Activated gamma-delta T cell treated with anti-CD3 and anti-CD28 coated beads, Interleukin-2, amount 50 U/mL, for 16 hours (primary cell): ENCODE data around the gene PCYOX1L.

Experiments used
- DNase-seq: peaks from one replicate; pipeline ENCODE4 v3.0.0-alpha.2; 2020; ENCODE audit warnings: low read depth

PCYOX1L gene

GRCh38 chr5:149367972-149368645 is 10.3 kb downstream of the PCYOX1L start:
- no peak for DNase-seq

- no peak for DNase-seq
Observed at GRCh38 chr5:149370878-149371277, 13.0 kb downstream of the PCYOX1L start.

- peak; percentile 43 for DNase-seq
Observed at GRCh38 chr5:149371296-149371962, 13.6 kb downstream of the PCYOX1L start.

GRCh38 chr5:149372076-149372795 is 14.4 kb downstream of the PCYOX1L start:
- no peak for DNase-seq

GRCh38 chr5:149372932-149373331 is 15.1 kb downstream of the PCYOX1L start:
- DNase-seq = no peak

GRCh38 chr5:149374303-149374702 is 16.5 kb downstream of the PCYOX1L start:
- no peak for DNase-seq

GRCh38 chr5:149374801-149375200 is 17.0 kb downstream of the PCYOX1L start:
- no peak for DNase-seq

- DNase-seq = no peak
Observed at GRCh38 chr5:149375434-149375833, 17.6 kb downstream of the PCYOX1L start.

GRCh38 chr5:149376104-149376503 is 18.3 kb downstream of the PCYOX1L start:
- no peak for DNase-seq

GRCh38 chr5:149376711-149377447 is 19.0 kb downstream of the PCYOX1L start:
- DNase-seq = no peak

GRCh38 chr5:149378241-149378820 is 20.5 kb downstream of the PCYOX1L start:
- DNase-seq = no peak

GRCh38 chr5:149379177-149379761 is 21.4 kb downstream of the PCYOX1L start, which contains the start of gene IL17B:
TSS of gene IL17B (minus strand) at chr5:149379292. CDS start at chr5:149379225, 67 bp downstream.
- DNase-seq = no peak

- DNase-seq = no peak
Observed at GRCh38 chr5:149379818-149380374, 22.1 kb downstream of the PCYOX1L start.

GRCh38 chr5:149380466-149381121 is 22.7 kb downstream of the PCYOX1L start:
- no peak for DNase-seq

GRCh38 chr5:149381261-149381985 is 23.6 kb downstream of the PCYOX1L start:
- DNase-seq = no peak

- peak; percentile 57 for DNase-seq
Observed at GRCh38 chr5:149381986-149382338, 24.1 kb downstream of the PCYOX1L start.

- DNase-seq = no peak
Observed at GRCh38 chr5:149382517-149383220, 24.8 kb downstream of the PCYOX1L start.

GRCh38 chr5:149383399-149383798 is 25.6 kb downstream of the PCYOX1L start:
- DNase-seq = no peak

- DNase-seq = no peak
Observed at GRCh38 chr5:149386166-149386565, 28.3 kb downstream of the PCYOX1L start.
